AG09319 (cell line): ENCODE results near the gene GNAO1.

ENCODE experiments used
- DNase-seq: peaks from one replicate; pipeline ENCODE4 v3.0.0-alpha.2; 2010; ENCODE audit warnings: low read depth; ENCODE audit errors: extremely low read depth
- TF ChIP-seq, protein P1 (sequence below): IDR thresholded peaks from 2 replicates; pipeline ENCODE4 v1.5.1; 2011; ENCODE audit warnings: low read depth, mild to moderate bottlenecking, inconsistent platforms, low read length, moderate library complexity

GNAO1 gene

DNA sequence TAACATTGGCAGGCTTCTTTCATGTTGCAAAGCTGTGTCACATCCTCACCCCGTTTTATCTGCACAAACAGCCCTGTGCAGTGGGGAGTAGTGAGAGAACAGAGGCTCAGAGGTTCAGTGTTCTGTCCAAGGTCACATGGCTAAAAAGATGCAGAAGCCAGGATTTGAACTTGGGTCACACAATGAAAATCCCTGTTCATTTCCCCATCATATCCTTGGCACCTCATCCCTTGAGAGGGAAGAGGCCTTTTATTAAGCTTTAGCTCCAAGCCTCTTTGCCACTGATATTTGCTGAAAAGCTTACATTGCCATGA lies 127.5 kb downstream of the GNAO1 start:
- DNase-seq = no peak
- TF ChIP-seq, protein P1, sequence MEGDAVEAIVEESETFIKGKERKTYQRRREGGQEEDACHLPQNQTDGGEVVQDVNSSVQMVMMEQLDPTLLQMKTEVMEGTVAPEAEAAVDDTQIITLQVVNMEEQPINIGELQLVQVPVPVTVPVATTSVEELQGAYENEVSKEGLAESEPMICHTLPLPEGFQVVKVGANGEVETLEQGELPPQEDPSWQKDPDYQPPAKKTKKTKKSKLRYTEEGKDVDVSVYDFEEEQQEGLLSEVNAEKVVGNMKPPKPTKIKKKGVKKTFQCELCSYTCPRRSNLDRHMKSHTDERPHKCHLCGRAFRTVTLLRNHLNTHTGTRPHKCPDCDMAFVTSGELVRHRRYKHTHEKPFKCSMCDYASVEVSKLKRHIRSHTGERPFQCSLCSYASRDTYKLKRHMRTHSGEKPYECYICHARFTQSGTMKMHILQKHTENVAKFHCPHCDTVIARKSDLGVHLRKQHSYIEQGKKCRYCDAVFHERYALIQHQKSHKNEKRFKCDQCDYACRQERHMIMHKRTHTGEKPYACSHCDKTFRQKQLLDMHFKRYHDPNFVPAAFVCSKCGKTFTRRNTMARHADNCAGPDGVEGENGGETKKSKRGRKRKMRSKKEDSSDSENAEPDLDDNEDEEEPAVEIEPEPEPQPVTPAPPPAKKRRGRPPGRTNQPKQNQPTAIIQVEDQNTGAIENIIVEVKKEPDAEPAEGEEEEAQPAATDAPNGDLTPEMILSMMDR = no peak

DNA sequence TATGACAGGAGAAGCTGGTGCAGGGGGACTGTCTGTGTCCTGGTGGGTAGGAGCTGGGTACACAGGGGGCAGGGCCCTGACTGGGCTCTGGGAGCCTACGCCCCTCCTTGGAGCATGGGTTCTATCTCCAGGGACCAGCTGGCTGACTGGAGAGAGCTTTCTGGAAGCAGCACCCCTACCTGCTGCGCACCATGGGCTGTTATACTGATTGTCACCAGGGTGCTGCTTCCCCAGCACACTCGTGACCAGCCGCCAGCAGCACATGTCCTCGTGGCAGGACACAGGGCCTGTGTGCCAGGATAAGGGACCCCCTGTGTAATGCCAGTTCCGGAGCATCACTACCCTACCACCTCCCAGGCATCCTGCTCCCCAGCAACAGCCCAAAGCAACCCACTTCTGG lies 128.1 kb downstream of the GNAO1 start:
- no peak for DNase-seq
- TF ChIP-seq, protein P1 = no peak

DNA sequence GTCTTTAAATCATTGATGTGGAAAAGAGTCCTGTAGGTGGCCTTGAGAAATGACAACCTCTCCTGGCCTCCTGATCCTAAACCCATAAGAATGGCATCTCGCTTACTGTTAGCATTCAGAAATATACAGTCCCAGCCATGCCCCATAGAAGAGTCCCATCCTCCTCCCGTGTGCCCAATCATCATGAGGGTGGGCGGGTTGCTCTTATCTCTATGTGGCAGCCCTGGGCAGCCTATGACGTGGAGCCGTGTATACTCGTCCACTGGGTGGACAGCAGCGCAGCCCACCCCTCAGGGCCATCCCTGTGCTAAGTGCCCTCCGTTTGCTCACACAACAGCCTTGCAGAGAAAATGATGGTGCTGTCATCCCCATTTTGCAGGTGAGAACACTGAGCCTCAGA lies 128.8 kb downstream of the GNAO1 start:
- TF ChIP-seq, protein P1 = no peak
- no peak for DNase-seq

DNA sequence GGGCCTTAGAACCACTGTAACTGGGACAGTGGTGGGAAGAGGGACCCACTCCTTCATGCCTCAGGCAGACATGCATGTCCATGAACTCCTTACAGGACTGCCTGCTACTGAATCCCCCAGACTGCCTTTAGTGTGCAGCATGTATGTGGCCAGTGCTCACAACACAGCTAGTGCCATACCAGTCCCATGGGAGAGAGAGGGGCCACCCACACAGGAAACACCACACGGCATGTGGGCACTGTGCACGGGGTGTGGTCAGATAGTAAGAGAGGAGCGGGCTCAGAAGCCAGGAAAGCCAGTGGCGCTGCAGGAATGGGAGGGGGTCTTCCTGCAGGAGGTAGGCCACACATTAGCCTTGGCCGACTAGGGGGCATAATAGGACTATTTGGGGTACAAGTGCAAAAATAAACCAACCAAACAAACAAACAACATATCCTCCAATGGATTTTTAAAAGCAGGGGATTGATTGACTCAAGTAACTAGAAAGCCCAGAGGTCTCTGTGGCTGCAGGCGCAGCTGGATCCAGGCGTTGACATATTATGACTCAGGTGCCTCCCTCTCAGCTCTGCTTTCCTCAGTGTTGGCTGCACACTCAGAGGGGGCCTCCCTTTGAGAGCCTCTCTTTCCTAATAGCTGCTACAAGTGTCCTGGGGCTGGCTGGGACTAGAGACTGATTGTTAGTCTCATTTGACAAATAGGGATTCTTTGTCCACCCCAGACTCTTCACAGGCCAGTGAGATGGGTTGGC lies 129.7 kb downstream of the GNAO1 start:
- TF ChIP-seq, protein P1 = no peak
- DNase-seq = no peak

DNA sequence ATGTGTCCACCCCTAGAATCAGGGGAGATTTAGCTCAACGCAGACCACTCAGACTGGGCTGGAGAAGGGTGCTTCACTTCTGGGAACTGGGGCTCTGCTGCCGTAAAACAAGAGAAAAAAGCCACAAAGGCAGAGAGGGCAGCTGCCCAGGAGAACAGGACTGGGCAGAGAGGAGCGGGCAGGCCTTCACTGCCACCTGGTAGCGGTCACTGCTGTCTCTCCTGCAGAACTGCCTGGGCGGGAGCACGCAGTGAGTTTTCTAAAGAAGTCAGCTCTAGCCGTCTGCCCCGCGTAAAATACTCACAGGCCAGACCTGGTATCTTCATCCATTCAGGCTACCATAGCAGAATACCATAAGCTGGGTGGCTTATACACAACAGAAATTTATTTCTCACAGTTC lies 130.3 kb downstream of the GNAO1 start:
- DNase-seq = no peak
- TF ChIP-seq, protein P1 = no peak

DNA sequence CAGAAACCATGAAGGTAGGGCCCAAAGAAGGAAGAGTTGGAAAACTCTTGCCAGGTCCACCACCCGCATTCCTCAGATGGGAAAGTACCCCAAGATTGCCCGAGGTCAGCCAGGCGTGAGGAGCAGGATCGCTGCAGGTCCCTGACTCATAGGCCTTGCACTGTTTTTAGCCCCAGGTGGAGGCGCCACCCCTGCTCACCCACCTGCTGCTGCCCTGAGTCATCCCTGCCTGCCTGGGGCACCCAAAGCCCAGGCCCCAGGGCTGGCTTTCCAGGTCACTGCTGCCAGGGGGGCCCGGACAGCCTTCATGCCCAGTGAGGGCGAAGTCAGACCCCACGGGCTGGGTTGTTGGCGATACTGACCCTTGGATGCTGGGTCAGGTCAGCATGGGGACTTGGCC lies 133.1 kb downstream of the GNAO1 start:
- TF ChIP-seq, protein P1 = no peak

DNA sequence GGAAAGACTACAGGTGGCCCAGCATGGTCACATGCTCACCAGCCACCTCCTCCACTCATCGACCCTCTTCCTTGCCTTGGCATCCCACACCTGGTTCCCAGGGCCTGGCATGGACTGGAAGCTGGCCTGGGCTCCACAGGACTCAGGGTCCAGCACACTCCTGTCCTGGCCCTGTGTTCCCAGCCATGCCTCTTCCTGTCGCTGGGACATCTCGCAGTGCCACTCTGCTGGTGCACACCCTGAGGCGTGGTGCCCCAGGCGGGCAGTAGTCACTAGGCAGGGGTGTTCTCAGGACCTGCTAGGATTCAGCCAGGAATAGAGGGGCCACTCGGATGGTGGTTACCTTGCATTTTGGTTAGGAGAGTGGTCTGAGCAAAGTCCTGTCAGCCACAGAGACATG lies 134.7 kb downstream of the GNAO1 start:
- no peak for DNase-seq
- TF ChIP-seq, protein P1 = no peak

More for the DNA sequence above, 133.1 kb downstream of the GNAO1 start:
- no peak for DNase-seq
